ENCODE results near the gene PPP1R37.

Gene PPP1R37

GRCh38 chr19:45177817-45178261, 84.9 kb downstream of the PPP1R37 start, which contains the start of gene TRAPPC6A:
TRAPPC6A (minus strand) TSS chr19:45178237; CDS start chr19:45178218, 19 bp downstream.
- DNase-seq (ENCODE audit: low read depth): no peak
- TF ChIP-seq CTCF (IDR thresholded peaks at IDR 0.05; ENCODE audit: low read depth, low read length, missing control alignments): no peak
- peak within 1 kb of the TSS; percentile 92 for H3K4me3 ChIP-seq (ENCODE audit: low read depth, low read length)

GRCh38 chr19:45178262-45179071, 85.5 kb downstream of the PPP1R37 start, which contains the start of gene BLOC1S3:
BLOC1S3 (plus strand) TSS chr19:45178784; CDS start chr19:45179297, 513 bp downstream.
- TF ChIP-seq CTCF (IDR thresholded peaks at IDR 0.05; ENCODE audit: low read depth, low read length, missing control alignments): peak; percentile 42
- DNase-seq (ENCODE audit: low read depth): peak; percentile 100
- peak within 1 kb of the TSS; percentile 92 for H3K4me3 ChIP-seq (ENCODE audit: low read depth, low read length)

GRCh38 chr19:45179072-45179891, 86.3 kb downstream of the PPP1R37 start:
- H3K4me3 ChIP-seq (ENCODE audit: low read depth, low read length): peak overlapping the region; percentile 92
- no peak for TF ChIP-seq CTCF (IDR thresholded peaks at IDR 0.05; ENCODE audit: low read depth, low read length, missing control alignments)
- DNase-seq (ENCODE audit: low read depth): no peak

GRCh38 chr19:45179892-45180370, 87.0 kb downstream of the PPP1R37 start:
- H3K4me3 ChIP-seq (ENCODE audit: low read depth, low read length): peak overlapping the region; percentile 92
- TF ChIP-seq CTCF (IDR thresholded peaks at IDR 0.05; ENCODE audit: low read depth, low read length, missing control alignments): no peak
- no peak for DNase-seq (ENCODE audit: low read depth)

- no peak for TF ChIP-seq CTCF (IDR thresholded peaks at IDR 0.05; ENCODE audit: low read depth, low read length, missing control alignments)
- no peak for DNase-seq (ENCODE audit: low read depth)
These were observed 88.0 kb downstream of the PPP1R37 start for GRCh38 chr19:45180936-45181335.

GRCh38 chr19:45182758-45183157, 89.8 kb downstream of the PPP1R37 start:
- no peak overlapping the region for H3K4me3 ChIP-seq (ENCODE audit: low read depth, low read length)
- no peak for TF ChIP-seq CTCF (IDR thresholded peaks at IDR 0.05; ENCODE audit: low read depth, low read length, missing control alignments)
- DNase-seq (ENCODE audit: low read depth): no peak

More at GRCh38 chr19:45180936-45181335, 88.0 kb downstream of the PPP1R37 start:
- H3K4me3 ChIP-seq (ENCODE audit: low read depth, low read length): no peak overlapping the region
